SK-N-SH treated with all-trans-retinoic acid at 6 μM for 48 hours (cell line): ENCODE data around the gene GCSH.

Experiments
- BACH2 ChIP-seq: fragments of 250-450 bp; sonication (Bioruptor Pico); IDR thresholded peaks from 2 replicates; pipeline ENCODE4 v1.9.0; 2021; ENCODE audit warnings: mild to moderate bottlenecking, borderline replicate concordance
- CSRNP3 ChIP-seq: fragments of 250-450 bp; sonication (Bioruptor Pico); IDR thresholded peaks from 2 replicates; pipeline ENCODE4 v1.5.1; 2021; ENCODE audit warnings: mild to moderate bottlenecking, moderate library complexity
- SNAI2 ChIP-seq: fragments of 250-450 bp; sonication (Bioruptor Pico); IDR thresholded peaks from 2 replicates; pipeline ENCODE4 v1.5.0; 2020; ENCODE audit warnings: mild to moderate bottlenecking, moderate library complexity
- ZC3H10 ChIP-seq: fragments of 250-450 bp; sonication (Bioruptor Pico); IDR thresholded peaks from 2 replicates; pipeline ENCODE4 v1.5.1; 2021; ENCODE audit warnings: mild to moderate bottlenecking, moderate library complexity
- ZFP30 ChIP-seq: fragments of 450-650 bp; formaldehyde crosslinking; IDR thresholded peaks from 2 replicates; pipeline ENCODE4 v1.5.0; 2022; ENCODE audit warnings: mild to moderate bottlenecking, moderate library complexity
- TF ChIP-seq, protein P1 (sequence below): fragments of 250-450 bp; sonication (Bioruptor Pico); IDR thresholded peaks from 2 replicates; pipeline ENCODE4 v1.5.0; 2020; ENCODE audit warnings: mild to moderate bottlenecking, moderate library complexity

DNA sequence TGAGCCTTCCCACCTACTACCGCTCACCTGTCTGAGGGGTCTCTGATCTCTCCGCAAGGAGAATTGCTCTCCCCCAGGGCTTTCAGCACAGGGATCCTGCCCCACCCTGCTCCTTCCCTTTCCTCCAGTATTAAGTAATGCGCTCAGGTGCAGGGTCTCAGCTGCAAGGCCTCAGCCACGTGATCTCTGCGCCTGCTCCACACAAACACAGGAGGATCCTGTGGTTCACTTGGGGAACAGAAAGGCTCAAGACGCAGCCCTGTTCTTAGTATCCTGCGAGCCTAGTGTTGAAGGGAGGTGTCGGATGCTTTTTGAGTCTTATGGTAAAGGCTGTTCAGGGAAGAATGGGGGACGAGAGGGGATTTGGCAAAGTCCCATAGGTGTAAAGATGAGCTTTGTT is 41.6 kb upstream of the GCSH start:
- TF ChIP-seq CSRNP3 (CRISPR knock-in tag) (no peak), BACH2 (CRISPR knock-in tag) (no peak), ZC3H10 (CRISPR knock-in tag) (no peak), SNAI2 (CRISPR knock-in tag) (no peak), ZFP30 (CRISPR knock-in tag) (no peak)
- TF ChIP-seq, protein P1, sequence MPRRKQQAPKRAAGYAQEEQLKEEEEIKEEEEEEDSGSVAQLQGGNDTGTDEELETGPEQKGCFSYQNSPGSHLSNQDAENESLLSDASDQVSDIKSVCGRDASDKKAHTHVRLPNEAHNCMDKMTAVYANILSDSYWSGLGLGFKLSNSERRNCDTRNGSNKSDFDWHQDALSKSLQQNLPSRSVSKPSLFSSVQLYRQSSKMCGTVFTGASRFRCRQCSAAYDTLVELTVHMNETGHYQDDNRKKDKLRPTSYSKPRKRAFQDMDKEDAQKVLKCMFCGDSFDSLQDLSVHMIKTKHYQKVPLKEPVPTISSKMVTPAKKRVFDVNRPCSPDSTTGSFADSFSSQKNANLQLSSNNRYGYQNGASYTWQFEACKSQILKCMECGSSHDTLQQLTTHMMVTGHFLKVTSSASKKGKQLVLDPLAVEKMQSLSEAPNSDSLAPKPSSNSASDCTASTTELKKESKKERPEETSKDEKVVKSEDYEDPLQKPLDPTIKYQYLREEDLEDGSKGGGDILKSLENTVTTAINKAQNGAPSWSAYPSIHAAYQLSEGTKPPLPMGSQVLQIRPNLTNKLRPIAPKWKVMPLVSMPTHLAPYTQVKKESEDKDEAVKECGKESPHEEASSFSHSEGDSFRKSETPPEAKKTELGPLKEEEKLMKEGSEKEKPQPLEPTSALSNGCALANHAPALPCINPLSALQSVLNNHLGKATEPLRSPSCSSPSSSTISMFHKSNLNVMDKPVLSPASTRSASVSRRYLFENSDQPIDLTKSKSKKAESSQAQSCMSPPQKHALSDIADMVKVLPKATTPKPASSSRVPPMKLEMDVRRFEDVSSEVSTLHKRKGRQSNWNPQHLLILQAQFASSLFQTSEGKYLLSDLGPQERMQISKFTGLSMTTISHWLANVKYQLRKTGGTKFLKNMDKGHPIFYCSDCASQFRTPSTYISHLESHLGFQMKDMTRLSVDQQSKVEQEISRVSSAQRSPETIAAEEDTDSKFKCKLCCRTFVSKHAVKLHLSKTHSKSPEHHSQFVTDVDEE (CRISPR knock-in tag), result no peak
